Omental fat pad (tissue), 4 donors: Measurements from ENCODE around the gene FANCB. TPM values are rescaled to one million over a fixed set of nuclear protein-coding genes. Genes with fewer than 3 reads are reported as not detected.

ENCODE experiments used
- total RNA-seq, 4 donors: library from RNA; depleted of rRNA; stranded (reverse); fragments of >200 nt; gene quantifications; one replicate each; pipeline ENCODE4 v1.1.0, GENCODE V29; 2016

Gene FANCB
- total RNA-seq, 4 donors from 2014 or later = 0.72 to 1.3 (median 0.87) TPM

Other genes starting within 250 kb of the FANCB start
- gene MOSPD2, start 352 bp upstream of the FANCB start, total RNA-seq = 10 to 100 TPM; 19.0 to 35.8 (median 21.9) TPM